GM21576 (cell line): ENCODE data around the gene HP1BP3.
"Not testable (repeated sequence)": the region's sequence is repeated elsewhere in the genome, so short reads cannot be mapped to it uniquely, and the experiment has no call there.

Source experiments
- ATAC-seq: cut with Tn5 transposase; IDR thresholded peaks from one replicate; pipeline ENCODE4 v1.9.1; 2021; ENCODE audit warnings: mild to moderate bottlenecking, moderate library complexity; ENCODE audit not compliant: unreplicated experiment

Gene HP1BP3

GRCh38 chr1:20787029-20787839, at the start of gene HP1BP3:
Gene HP1BP3 (minus strand): TSS chr1:20787307. CDS start chr1:20780440, 6,867 bp downstream.
- peak; percentile 38 for ATAC-seq

- no peak for ATAC-seq
Measured at GRCh38 chr1:20836230-20836629, 49.1 kb upstream of the HP1BP3 start.

GRCh38 chr1:20834780-20835179, 47.7 kb upstream of the HP1BP3 start:
- ATAC-seq, result no peak

- ATAC-seq, result no peak
Measured at GRCh38 chr1:20834192-20834591, 47.1 kb upstream of the HP1BP3 start.

- no peak for ATAC-seq
Measured at GRCh38 chr1:20830378-20830777, 43.3 kb upstream of the HP1BP3 start.

GRCh38 chr1:20829946-20830345, 42.8 kb upstream of the HP1BP3 start:
- no peak for ATAC-seq

- no peak for ATAC-seq
Measured at GRCh38 chr1:20829531-20829930, 42.4 kb upstream of the HP1BP3 start.

- no peak for ATAC-seq
Measured at GRCh38 chr1:20823845-20824244, 36.7 kb upstream of the HP1BP3 start.

GRCh38 chr1:20821466-20821865, 34.4 kb upstream of the HP1BP3 start:
- ATAC-seq, result no peak

- no peak for ATAC-seq
Measured at GRCh38 chr1:20819818-20820217, 32.7 kb upstream of the HP1BP3 start.

- no peak for ATAC-seq
Measured at GRCh38 chr1:20814534-20814871, 27.4 kb upstream of the HP1BP3 start.

GRCh38 chr1:20811916-20812315, 24.8 kb upstream of the HP1BP3 start:
- ATAC-seq, result no peak

GRCh38 chr1:20793236-20793635, 6.1 kb upstream of the HP1BP3 start:
- no peak for ATAC-seq

- no peak for ATAC-seq
Measured at GRCh38 chr1:20792196-20792595, 5.1 kb upstream of the HP1BP3 start.

GRCh38 chr1:20790785-20791184, 3.7 kb upstream of the HP1BP3 start:
- no peak for ATAC-seq

GRCh38 chr1:20789598-20789997, 2.5 kb upstream of the HP1BP3 start:
- ATAC-seq, result not testable (repeated sequence)

GRCh38 chr1:20787840-20788795, 1.0 kb upstream of the HP1BP3 start:
- no peak for ATAC-seq

- peak; percentile 67 for ATAC-seq
Measured at GRCh38 chr1:20786253-20787028, 666 bp downstream of the HP1BP3 start.

GRCh38 chr1:20785907-20786252, 1.2 kb downstream of the HP1BP3 start:
- ATAC-seq, result no peak

- no peak for ATAC-seq
Measured at GRCh38 chr1:20775700-20776099, 11.4 kb downstream of the HP1BP3 start.

- ATAC-seq, result no peak
Measured at GRCh38 chr1:20771780-20772179, 15.3 kb downstream of the HP1BP3 start.
